Measurements from ENCODE around the gene ASCL2.

DNA sequence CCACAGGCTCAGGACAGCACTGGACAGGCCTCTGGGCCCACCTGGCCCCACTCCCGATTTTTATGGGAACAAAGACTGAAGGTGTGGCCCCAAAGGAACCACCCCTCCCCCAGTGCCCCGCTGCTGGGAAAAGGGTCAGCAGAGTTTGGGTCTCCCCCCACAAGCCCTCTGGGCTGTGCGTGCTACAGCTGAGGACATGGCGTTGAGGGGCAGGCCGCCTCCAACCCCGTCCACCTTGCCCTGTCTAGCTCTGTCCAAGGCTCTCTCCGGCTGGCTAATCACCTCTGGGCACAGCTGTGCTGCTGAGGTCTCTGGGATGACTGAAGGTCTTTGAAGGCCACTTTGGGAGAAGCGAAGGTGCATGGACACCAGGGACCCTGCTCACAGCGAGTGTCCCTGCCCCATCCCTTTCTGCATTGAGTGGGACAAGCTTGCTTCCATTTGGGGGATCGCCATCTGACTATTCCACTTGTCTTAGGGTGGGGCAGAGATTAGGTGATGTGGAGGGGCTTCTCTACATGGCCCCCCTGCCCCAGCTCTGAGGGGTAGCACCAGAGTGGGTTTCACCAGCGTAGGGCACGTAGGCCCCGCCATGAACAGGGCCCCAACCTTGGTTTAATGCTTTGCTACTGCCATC is 6.5 kb downstream of the ASCL2 start:
- TF ChIP-seq, protein P1, sequence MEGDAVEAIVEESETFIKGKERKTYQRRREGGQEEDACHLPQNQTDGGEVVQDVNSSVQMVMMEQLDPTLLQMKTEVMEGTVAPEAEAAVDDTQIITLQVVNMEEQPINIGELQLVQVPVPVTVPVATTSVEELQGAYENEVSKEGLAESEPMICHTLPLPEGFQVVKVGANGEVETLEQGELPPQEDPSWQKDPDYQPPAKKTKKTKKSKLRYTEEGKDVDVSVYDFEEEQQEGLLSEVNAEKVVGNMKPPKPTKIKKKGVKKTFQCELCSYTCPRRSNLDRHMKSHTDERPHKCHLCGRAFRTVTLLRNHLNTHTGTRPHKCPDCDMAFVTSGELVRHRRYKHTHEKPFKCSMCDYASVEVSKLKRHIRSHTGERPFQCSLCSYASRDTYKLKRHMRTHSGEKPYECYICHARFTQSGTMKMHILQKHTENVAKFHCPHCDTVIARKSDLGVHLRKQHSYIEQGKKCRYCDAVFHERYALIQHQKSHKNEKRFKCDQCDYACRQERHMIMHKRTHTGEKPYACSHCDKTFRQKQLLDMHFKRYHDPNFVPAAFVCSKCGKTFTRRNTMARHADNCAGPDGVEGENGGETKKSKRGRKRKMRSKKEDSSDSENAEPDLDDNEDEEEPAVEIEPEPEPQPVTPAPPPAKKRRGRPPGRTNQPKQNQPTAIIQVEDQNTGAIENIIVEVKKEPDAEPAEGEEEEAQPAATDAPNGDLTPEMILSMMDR (conservative IDR thresholded peaks at IDR 0.05 in 1 of 2, IDR thresholded peaks at IDR 0.05 in 1 of 2; ENCODE audit: extremely low read depth in 1 of 2, insufficient read depth in 1 of 2, low read depth in 1 of 2, low read length in 2 of 2) = no peak
- TF ChIP-seq EZH2 (IDR thresholded peaks at IDR 0.05; ENCODE audit: borderline replicate concordance, low read length) = no peak

All from mammary epithelial cell (primary cell).